Thymus (tissue), 11 donors: ENCODE data around the gene C10orf95. TPM values are rescaled to one million over a fixed set of nuclear protein-coding genes. Genes with fewer than 3 reads are reported as not detected.
A peak's percentile ranks its signal among the peaks of the same experiment; 100 is the strongest.

ENCODE experiments used
- DNase-seq, 9 donors: peaks; one replicate each; pipeline ENCODE4 v3.0.0-alpha.2; 2013; ENCODE audit warnings: low spot score in 9 of 9, low read depth in 6 of 9, missing footprints in 1 of 9
- H3K27ac ChIP-seq, 2 donors: one replicate each; pipeline ENCODE4 v1.5.1; 2013; ENCODE audit warnings: control low read depth in 1 of 2, low read depth in 1 of 2, low read length in 1 of 2, mild to moderate bottlenecking in 1 of 2, moderate library complexity in 1 of 2
- H3K27me3 ChIP-seq, 2 donors: one replicate each; pipeline ENCODE4 v1.5.1; 2013; ENCODE audit warnings: low read length in 1 of 2; ENCODE audit not compliant: control insufficient read depth in 2 of 2, insufficient read depth in 1 of 2
- H3K36me3 ChIP-seq, 2 donors: one replicate each; pipeline ENCODE4 v1.5.1; 2013; ENCODE audit warnings: low read length in 1 of 2, mild to moderate bottlenecking in 1 of 2, moderate library complexity in 1 of 2; ENCODE audit not compliant: control insufficient read depth in 2 of 2, insufficient read depth in 2 of 2
- H3K4me1 ChIP-seq, 2 donors: one replicate each; pipeline ENCODE4 v1.5.1; 2013; ENCODE audit warnings: low read length in 2 of 2; ENCODE audit not compliant: control insufficient read depth in 2 of 2, insufficient read depth in 2 of 2
- H3K4me3 ChIP-seq, 2 donors: one replicate each; pipeline ENCODE4 v1.5.1; 2013; ENCODE audit warnings: low read length in 2 of 2, control low read depth in 1 of 2, mild to moderate bottlenecking in 1 of 2
- H3K9me3 ChIP-seq, 2 donors: one replicate each; pipeline ENCODE4 v1.5.1; 2013; ENCODE audit warnings: low read length in 1 of 2, mild to moderate bottlenecking in 1 of 2; ENCODE audit not compliant: control insufficient read depth in 2 of 2, insufficient read depth in 1 of 2
- WGBS: extraction: QIAGEN DNeasy Blood & Tissue Kit; methylation state at CpG from one replicate; pipeline ENCODE4 v1.1.7; 2013; 5-methylcytosine and 5-hydroxymethylcytosine counted together
- polyA plus RNA-seq: library from polyadenylated mRNA; stranded (reverse); fragments of 200-250 nt; gene quantifications from one replicate; pipeline ENCODE4 v1.2.3, GENCODE V29; 2013
- total RNA-seq: library from RNA; stranded (reverse); fragments of 120-200 nt; gene quantifications from one replicate; pipeline ENCODE4 v1.2.4, GENCODE V29; 2013
- donor health status: healthy.

Gene C10orf95
- total and polyA plus RNA-seq, 2 donors = 0.19 to 0.46 TPM

DNA sequence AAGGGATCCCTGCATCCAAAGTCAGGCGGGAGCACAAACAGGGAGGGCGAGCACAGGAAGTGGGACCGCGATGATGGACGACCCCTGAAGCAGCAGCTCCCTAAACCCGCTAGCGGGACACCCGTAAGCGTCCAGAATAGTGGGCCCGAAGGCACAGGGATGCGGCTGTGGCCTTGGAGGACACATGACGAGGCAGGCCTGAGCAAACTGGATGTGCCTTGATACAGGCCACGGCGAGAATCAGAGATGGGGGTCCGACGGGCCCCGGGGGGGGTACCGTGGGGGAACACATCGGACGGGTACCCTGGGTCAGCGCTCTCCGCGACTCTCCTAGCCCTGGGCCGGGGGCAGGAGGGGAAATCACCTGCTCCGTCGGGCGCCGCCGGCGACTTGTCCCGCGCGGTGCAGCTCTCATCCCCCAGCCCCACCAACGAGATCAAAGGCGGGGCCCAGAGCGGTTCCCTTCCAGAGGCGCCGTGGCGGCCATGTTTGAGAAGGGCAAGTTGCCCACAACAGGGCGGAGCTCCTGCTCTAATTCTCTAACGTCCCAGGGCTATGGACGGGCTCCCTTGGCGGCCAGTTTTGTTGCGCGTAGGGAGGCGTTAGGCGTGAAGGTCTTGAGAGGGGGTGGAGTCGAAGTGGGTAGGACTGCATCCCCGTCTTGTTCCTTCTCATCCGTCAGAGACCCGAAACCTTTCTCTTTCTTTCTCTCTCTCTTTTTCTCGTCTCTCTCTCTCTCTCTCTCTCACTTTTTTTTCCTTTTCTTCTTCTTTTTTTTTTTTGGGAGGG is 19.0 kb downstream of the C10orf95 start, which contains the start of gene CUEDC2:
CUEDC2 (minus strand) TSS at position 413 of the 789 bp plus-strand sequence. CDS start 7,386 bp downstream, outside the sequence.
- DNase-seq = peak; percentile 86 to 97 (median 92)

DNA sequence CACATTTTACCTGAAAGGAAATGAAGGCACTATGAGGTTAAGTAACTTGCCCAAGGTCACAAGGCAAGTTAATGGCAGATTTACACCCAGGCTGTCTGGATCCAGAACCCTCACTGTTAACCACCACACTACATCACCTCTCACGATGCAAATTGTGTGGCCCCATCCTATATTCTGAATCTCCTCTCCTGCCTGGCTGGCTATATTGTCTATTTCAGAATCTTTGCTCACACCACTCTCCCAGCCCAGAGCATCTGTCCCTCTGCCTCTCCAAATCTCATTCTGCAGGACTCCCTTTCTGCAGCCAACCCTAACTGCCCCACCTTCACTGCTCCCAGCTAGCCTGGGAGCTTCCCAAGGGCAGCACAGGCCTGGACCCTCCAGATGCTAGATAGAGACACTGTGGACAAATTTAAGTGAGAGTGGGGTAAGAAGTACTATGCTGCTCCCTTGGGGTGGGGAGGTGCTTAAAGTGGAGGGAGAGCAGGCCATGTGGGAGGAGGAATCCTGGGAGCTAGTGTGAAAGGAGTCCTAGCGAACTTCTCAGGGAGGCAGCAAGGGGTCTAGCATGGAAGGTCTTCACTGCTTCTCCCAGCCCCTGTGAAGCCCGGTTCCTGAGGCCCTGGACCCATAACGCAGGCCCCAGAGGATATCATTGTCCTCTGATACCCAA is 19.8 kb downstream of the C10orf95 start:
- no peak for DNase-seq
- peaks cover 11 to 46% of the 10 kb centered on the region in 2 donors for H3K4me1 ChIP-seq
- H3K27ac ChIP-seq = peak overlapping the region; percentile 74 to 76
- H3K4me3 ChIP-seq = peak overlapping the region; percentile 95 to 97
- peaks cover 2 to 17% of the 10 kb centered on the region in 2 donors for H3K27me3 ChIP-seq
- no peaks in the 10 kb centered on the region for H3K36me3 ChIP-seq
- 29% methylated on average over 4 of the region's 4 CpGs for WGBS
- H3K9me3 ChIP-seq = peaks cover 0 to 6% of the 10 kb centered on the region in 2 donors

More for the DNA sequence above, 19.0 kb downstream of the C10orf95 start, which contains the start of gene CUEDC2:
- under 1% methylated on average over 52 of the region's 52 CpGs for WGBS
- Histone ChIP-seq H3K4me1 (peaks cover 11 to 48% of the 10 kb centered on the region in 2 donors), H3K27me3 (peaks cover 2 to 17% of the 10 kb centered on the region in 2 donors), H3K36me3 (no peaks in the 10 kb centered on the region), H3K9me3 (peaks cover 0 to 6% of the 10 kb centered on the region in 2 donors), H3K4me3 (peak within 1 kb of the TSS; percentile 95 to 97), H3K27ac (peak within 1 kb of the TSS; percentile 74 to 76)

DNA sequence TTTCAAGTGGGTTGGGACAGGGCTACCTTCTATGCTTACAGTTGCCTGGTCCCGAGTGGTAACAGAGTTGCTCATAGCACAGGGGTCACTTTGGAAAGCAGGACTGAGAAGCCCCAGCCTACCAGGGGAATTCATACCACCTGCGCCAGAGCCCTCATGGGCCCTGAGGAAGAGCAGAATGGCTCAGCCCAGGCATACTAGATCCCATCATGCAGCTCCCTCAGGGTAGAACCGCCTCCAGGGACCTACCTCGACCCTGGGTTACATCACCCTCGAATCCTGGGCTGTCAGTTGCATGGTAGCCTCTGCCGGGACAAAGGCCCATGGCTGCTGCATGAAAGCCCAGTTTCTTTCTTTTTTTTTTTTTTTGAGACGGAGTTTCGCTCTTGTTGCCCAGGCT is 21.9 kb downstream of the C10orf95 start:
- DNase-seq = no peak
- Histone ChIP-seq H3K4me3 (no peak overlapping the region), H3K27ac (no peak overlapping the region), H3K4me1 (peaks cover 7 to 25% of the 10 kb centered on the region in 2 donors), H3K36me3 (peaks cover 3 to 4% of the 10 kb centered on the region in 2 donors), H3K9me3 (peaks cover 0 to 6% of the 10 kb centered on the region in 2 donors), H3K27me3 (peaks cover 0 to 5% of the 10 kb centered on the region in 2 donors)
- WGBS = 97% methylated on average over 8 of the region's 8 CpGs

DNA sequence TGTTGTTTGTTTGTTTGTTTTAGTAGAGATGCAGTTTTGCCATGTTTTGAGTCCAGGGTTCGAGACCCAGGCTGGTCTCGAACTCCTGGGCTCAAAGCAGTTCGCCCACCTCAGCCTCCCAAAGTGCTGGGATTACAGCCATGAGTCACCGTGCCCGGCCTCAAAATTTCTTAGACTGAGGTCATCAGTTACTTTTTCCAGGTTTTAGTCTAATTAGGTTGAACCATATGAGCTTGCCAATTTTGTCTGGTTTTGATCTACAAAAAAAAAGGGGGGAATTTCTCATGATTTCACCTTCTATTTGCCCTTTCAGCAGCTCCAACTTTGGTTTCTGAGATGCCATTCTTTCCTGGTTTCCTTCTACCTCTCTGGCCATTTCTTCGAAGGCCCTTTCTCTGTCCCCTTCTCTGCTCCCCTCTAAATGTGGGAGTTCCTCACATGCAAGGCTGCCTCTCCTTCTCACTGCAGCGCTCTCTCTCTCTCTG is 24.5 kb downstream of the C10orf95 start:
- H3K9me3 ChIP-seq = peaks cover 0 to 7% of the 10 kb centered on the region in 2 donors
- peaks cover 6 to 12% of the 10 kb centered on the region in 2 donors for H3K27me3 ChIP-seq
- WGBS = 96% methylated on average over 7 of the region's 7 CpGs
- no peak overlapping the region for H3K27ac ChIP-seq
- H3K4me1 ChIP-seq = peaks cover 15% of the 10 kb centered on the region in 2 donors
- peaks cover 14 to 18% of the 10 kb centered on the region in 2 donors for H3K36me3 ChIP-seq
- H3K4me3 ChIP-seq = no peak overlapping the region
- no peak for DNase-seq

DNA sequence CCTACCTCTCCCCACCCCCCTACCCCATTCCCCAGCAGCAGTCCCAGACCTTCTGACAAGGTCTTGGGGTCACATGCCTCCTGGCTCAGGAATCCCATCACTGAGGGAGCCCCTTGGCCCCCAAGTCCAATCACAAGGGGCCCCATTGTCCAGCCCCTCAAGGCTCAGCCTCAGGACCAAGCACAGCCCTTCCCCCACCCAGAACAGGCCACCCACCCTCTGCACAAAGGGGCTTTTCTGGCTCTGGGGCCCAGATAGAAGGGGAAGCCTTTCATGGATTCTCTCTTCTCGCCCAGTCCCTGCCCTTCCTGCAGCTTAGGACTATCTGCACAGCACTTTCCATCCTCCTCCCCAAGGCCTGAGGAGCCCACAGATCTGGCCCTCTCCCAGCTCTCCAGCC is 25.9 kb downstream of the C10orf95 start:
- Histone ChIP-seq H3K4me1 (peaks cover 19 to 22% of the 10 kb centered on the region in 2 donors), H3K27ac (no peak overlapping the region), H3K27me3 (peaks cover 6 to 26% of the 10 kb centered on the region in 2 donors), H3K9me3 (peaks cover 0 to 12% of the 10 kb centered on the region in 2 donors), H3K4me3 (no peak overlapping the region), H3K36me3 (peaks cover 14 to 18% of the 10 kb centered on the region in 2 donors)
- WGBS = 97% methylated on average over 1 of the region's 1 CpG
- no peak for DNase-seq

DNA sequence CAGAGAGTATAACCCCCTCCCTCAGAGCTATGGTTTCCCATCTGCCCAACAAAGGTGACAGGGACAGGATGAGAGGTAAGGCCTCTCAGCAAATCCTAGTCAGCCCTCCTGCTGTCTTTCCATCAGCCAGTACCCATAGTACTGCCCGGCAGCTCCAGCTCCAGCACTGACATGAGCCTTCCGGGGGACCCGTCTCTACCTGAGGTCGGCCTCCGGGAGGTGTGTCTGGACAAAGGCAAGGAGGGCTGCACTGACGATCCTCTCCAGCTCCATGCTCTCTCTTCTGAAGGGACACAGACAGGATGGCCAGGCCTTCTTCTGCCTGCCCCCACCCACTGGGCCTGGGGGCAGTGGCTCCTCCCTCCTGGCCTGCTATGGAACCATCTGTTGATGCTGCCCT is 26.4 kb downstream of the C10orf95 start:
- over 99% methylated on average over 6 of the region's 6 CpGs for WGBS
- Histone ChIP-seq H3K36me3 (peaks cover 14 to 18% of the 10 kb centered on the region in 2 donors), H3K4me1 (peaks cover 24 to 27% of the 10 kb centered on the region in 2 donors), H3K27me3 (peaks cover 6 to 31% of the 10 kb centered on the region in 2 donors), H3K9me3 (peaks cover 0 to 12% of the 10 kb centered on the region in 2 donors), H3K4me3 (no peak overlapping the region), H3K27ac (no peak overlapping the region)
- no peak for DNase-seq

DNA sequence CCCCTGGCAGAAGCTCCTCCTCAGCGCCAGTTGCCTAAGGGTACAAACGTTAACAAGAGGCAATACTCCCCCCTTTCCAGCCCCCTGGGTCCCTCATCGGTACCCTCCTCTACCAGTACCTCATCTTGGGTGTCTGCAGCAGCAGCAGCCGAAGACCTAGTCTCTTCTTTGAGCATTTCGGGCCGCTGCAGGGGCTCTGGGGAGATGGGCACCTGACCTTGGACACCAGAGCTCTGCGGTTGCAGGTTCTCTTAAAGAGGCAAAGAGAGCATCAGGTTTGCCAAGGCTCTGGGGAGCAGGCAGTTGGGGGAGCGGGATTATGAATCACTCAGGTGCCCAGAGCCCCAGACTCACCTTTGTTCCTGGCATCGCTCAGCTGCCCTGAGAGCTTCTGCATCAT is 27.2 kb downstream of the C10orf95 start:
- Histone ChIP-seq H3K36me3 (peaks cover 14 to 18% of the 10 kb centered on the region in 2 donors), H3K27me3 (peaks cover 8 to 39% of the 10 kb centered on the region in 2 donors), H3K4me1 (peaks cover 32 to 35% of the 10 kb centered on the region in 2 donors), H3K9me3 (peaks cover 0 to 12% of the 10 kb centered on the region in 2 donors), H3K27ac (no peak overlapping the region), H3K4me3 (no peak overlapping the region)
- 97% methylated on average over 9 of the region's 9 CpGs for WGBS
- DNase-seq = no peak

DNA sequence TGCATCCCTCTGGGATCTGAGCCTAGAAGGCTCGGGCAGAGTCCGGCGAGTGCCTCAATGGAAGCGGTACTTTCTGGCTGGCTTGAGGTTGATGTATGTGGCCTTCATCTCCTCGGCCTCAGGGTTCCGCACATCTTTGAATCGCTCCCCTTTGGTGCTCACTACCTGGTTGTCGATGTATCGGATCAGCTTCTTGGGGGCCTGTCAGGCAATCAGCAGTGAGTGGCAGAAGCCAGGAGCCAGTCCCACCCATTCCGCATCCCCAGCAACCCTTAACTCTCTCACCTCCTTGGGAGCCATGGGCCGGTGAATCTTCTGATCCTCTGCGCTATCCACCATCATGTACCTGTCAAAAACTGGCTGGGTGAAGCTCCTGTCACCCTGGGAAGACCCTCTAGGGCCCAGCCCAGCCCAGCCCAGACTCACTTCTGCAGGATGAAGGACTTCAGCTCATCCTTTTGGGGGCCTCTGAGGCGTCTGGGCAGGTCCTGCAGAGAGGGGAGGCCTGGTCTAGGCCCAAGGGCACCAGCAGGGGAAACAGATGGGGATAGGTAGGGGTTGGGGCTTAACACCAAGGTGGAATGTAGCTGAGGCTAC is 27.9 kb downstream of the C10orf95 start:
- H3K36me3 ChIP-seq = peaks cover 14 to 18% of the 10 kb centered on the region in 2 donors
- H3K27ac ChIP-seq = no peak overlapping the region
- no peak for DNase-seq
- peaks cover 33 to 39% of the 10 kb centered on the region in 2 donors for H3K4me1 ChIP-seq
- WGBS = 98% methylated on average over 13 of the region's 13 CpGs
- H3K4me3 ChIP-seq = no peak overlapping the region
- H3K9me3 ChIP-seq = peaks cover 0 to 12% of the 10 kb centered on the region in 2 donors
- H3K27me3 ChIP-seq = peaks cover 15 to 45% of the 10 kb centered on the region in 2 donors
